HepG2 (cell line): Measurements from ENCODE around the gene DQX1. TPM values are rescaled to one million over a fixed set of nuclear protein-coding genes. Genes with fewer than 3 reads are reported as not detected.

Source experiments
- ESRRA ChIP-seq: sonication (generic); formaldehyde crosslinking; IDR thresholded peaks from 2 replicates; pipeline ENCODE4 v1.5.1; 2020; ENCODE audit warnings: mild to moderate bottlenecking, low read depth, missing genetic modification reagents
- HMGXB3 ChIP-seq: sonication (generic); formaldehyde crosslinking; IDR thresholded peaks from 2 replicates; pipeline ENCODE4 v1.4.0; 2020; ENCODE audit warnings: missing genetic modification reagents, borderline replicate concordance
- IRF2 ChIP-seq: IDR thresholded peaks from 2 replicates; pipeline ENCODE4 v1.6.1; 2018; ENCODE audit warnings: missing genetic modification reagents, missing compliant biosample characterization
- MAFF ChIP-seq: IDR thresholded peaks from 2 replicates; pipeline ENCODE4 v1.6.1; 2011; ENCODE audit warnings: low read depth, low read length, improper control_type of control experiment
- MATR3 ChIP-seq: sonication (generic); formaldehyde crosslinking; IDR thresholded peaks from 2 replicates; pipeline ENCODE4 v1.4.0; 2020; ENCODE audit warnings: missing genetic modification reagents
- MED8 ChIP-seq: sonication (generic); formaldehyde crosslinking; IDR thresholded peaks from 2 replicates; pipeline ENCODE4 v1.8.1; 2023; ENCODE audit warnings: mild to moderate bottlenecking, missing genetic modification reagents; ENCODE audit not compliant: insufficient replicate concordance
- MEF2D ChIP-seq: sonication (generic); formaldehyde crosslinking; IDR thresholded peaks from 2 replicates; pipeline ENCODE4 v1.5.1; 2020; ENCODE audit warnings: mild to moderate bottlenecking, missing genetic modification reagents
- NR1H2 ChIP-seq: sonication (generic); formaldehyde crosslinking; IDR thresholded peaks from 2 replicates; pipeline ENCODE4 v1.8.1; 2022; ENCODE audit warnings: low read depth, missing genetic modification reagents, borderline replicate concordance
- SMARCE1 ChIP-seq: fragments of 450-650 bp; IDR thresholded peaks from 2 replicates; pipeline ENCODE4 v1.6.1; 2017; ENCODE audit warnings: borderline replicate concordance
- SP2 ChIP-seq: sonication (generic); formaldehyde crosslinking; IDR thresholded peaks from 2 replicates; pipeline ENCODE4 v1.5.1; 2020; ENCODE audit warnings: mild to moderate bottlenecking, missing genetic modification reagents
- THAP7 ChIP-seq: sonication (generic); formaldehyde crosslinking; IDR thresholded peaks from 2 replicates; pipeline ENCODE4 v1.8.1; 2023; ENCODE audit warnings: mild to moderate bottlenecking, missing genetic modification reagents
- ZFP1 ChIP-seq: IDR thresholded peaks from 2 replicates; pipeline ENCODE4 v1.6.1; 2016
- ZKSCAN8 ChIP-seq: IDR thresholded peaks from 2 replicates; pipeline ENCODE4 v1.6.1; 2016; ENCODE audit warnings: borderline replicate concordance, missing genetic modification reagents, missing compliant biosample characterization
- ZNF441 ChIP-seq: sonication (generic); formaldehyde crosslinking; IDR thresholded peaks from 2 replicates; pipeline ENCODE4 v1.7.0; 2021; ENCODE audit warnings: missing genetic modification reagents, borderline replicate concordance
- ZNF660 ChIP-seq: sonication (generic); formaldehyde crosslinking; IDR thresholded peaks from 2 replicates; pipeline ENCODE4 v1.5.1; 2020; ENCODE audit warnings: mild to moderate bottlenecking, low read depth, missing genetic modification reagents, borderline replicate concordance
- ZNF772 ChIP-seq: sonication (generic); formaldehyde crosslinking; IDR thresholded peaks from 2 replicates; pipeline ENCODE4 v1.5.0; 2020; ENCODE audit warnings: mild to moderate bottlenecking, missing genetic modification reagents
- ZNF773 ChIP-seq: sonication (generic); formaldehyde crosslinking; IDR thresholded peaks from 2 replicates; pipeline ENCODE4 v1.4.0; 2020; ENCODE audit warnings: missing genetic modification reagents, borderline replicate concordance
- ZNF777 ChIP-seq: sonication (generic); formaldehyde crosslinking; IDR thresholded peaks from 2 replicates; pipeline ENCODE4 v1.4.0; 2020; ENCODE audit warnings: missing genetic modification reagents
- ZNF790 ChIP-seq: sonication (generic); formaldehyde crosslinking; IDR thresholded peaks from 2 replicates; pipeline ENCODE4 v1.8.0; 2022; ENCODE audit warnings: missing genetic modification reagents, mild to moderate bottlenecking, borderline replicate concordance
- ZSCAN21 ChIP-seq: sonication (generic); formaldehyde crosslinking; IDR thresholded peaks from 2 replicates; pipeline ENCODE4 v1.8.0; 2022; ENCODE audit warnings: mild to moderate bottlenecking, missing genetic modification reagents, moderate library complexity, borderline replicate concordance
- polyA plus RNA-seq, 8 experiments: library from polyadenylated mRNA; depleted of rRNA in 3 of 8; stranded (reverse) in 7 of 8; unstranded in 1 of 8; fragments of >200 nt; fragmentation: Illumina TruSeq in 4 of 8; extraction: Trizol in 4 of 8; gene quantifications; 2 replicates each; pipeline versions ENCODE4 v1.2.1 to v1.2.3, GENCODE V29; 2011 to 2016; ENCODE audit warnings: low read depth in 4 of 8, missing spikeins in 1 of 8, mixed read lengths in 1 of 8; ENCODE audit not compliant: insufficient read depth in 1 of 8
- total RNA-seq, 5 experiments: library from RNA; depleted of rRNA; stranded (reverse); fragments of >200 nt; fragmentation: Illumina TruSeq; extraction: Trizol; gene quantifications; 2 replicates each; pipeline ENCODE4 v1.2.3, GENCODE V29; 2016; ENCODE audit warnings: low read depth in 1 of 5
- TF ChIP-seq, protein P1 (sequence below), 2 experiments: sonication (generic) in 1 of 2; formaldehyde crosslinking in 1 of 2; IDR thresholded peaks; 2 replicates each; pipeline versions ENCODE4 v1.5.1 to v1.6.1; 2011 to 2020; ENCODE audit warnings: borderline replicate concordance in 1 of 2, low read depth in 1 of 2, low read length in 1 of 2, mild to moderate bottlenecking in 1 of 2, missing genetic modification reagents in 1 of 2, moderate library complexity in 1 of 2
- TF ChIP-seq, protein P2 (sequence below): sonication (generic); formaldehyde crosslinking; conservative IDR thresholded peaks from 2 replicates; pipeline ENCODE4 v1.4.0; 2020; ENCODE audit warnings: missing genetic modification reagents

The DQX1 gene
- total and polyA plus RNA-seq, 2 of the 13 experiments (the other 11 are each of a cell fraction or from before 2014, with no cell fraction given) = 27.6 to 89.8 TPM

DNA sequence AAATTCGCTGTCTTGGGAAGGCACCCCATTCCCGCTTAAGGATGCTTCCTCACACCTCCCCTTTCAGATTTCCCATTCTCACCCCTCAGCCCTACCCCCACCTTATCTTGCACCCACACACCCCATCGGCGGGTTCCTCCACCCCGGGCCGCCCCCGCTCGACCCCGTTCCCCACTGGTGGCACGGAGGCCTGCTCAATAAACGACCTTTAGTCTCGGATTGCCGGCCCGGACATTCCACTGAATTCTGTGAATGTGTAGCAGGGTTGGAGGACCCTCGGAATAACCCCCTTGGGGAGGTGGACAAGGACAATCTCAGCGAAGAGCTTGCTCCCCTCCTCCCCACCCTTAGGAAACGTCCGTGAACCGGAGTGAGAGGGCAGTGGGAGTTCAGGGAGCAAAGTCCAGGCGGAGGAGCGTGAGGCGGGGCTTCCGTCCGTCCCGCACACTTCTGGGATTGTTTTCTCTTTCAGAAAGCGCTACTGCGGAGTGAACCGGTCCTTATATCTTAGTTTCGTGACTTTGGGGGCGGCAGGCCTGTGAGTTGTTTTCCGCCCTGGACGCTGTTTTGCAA is 23.8 kb downstream of the DQX1 start (continued):
- no peak for TF ChIP-seq MED8 (CRISPR knock-in tag)
- no peak; the same call in 1 of the 2 replicates for TF ChIP-seq ZNF777 (CRISPR knock-in tag)
- TF ChIP-seq ZNF772 (CRISPR knock-in tag) = peak; percentile 84; the same call in 1 of the 2 replicates
- TF ChIP-seq ESRRA = peak; percentile 85; the same call in 1 of the 2 replicates
- TF ChIP-seq ZKSCAN8 (CRISPR knock-in tag) = peak; percentile 60; the same call in 1 of the 2 replicates
- TF ChIP-seq ZNF773 (CRISPR knock-in tag) = no peak
- TF ChIP-seq MEF2D (CRISPR knock-in tag) = peak; percentile 79
- 0 out of 2 replicates have a peak, but pooled peaks have one; percentile 22 for TF ChIP-seq ZSCAN21 (CRISPR knock-in tag)
- 0 out of 2 replicates have a peak, but pooled peaks have one; percentile 19 for TF ChIP-seq NR1H2
- TF ChIP-seq IRF2 = no peak; the same call in 1 of the 2 replicates
- no peak for TF ChIP-seq SMARCE1
- no peak for TF ChIP-seq MATR3 (CRISPR knock-in tag)
- TF ChIP-seq SP2 (CRISPR knock-in tag) = no peak
- no peak for TF ChIP-seq MAFF
- 0 out of 2 replicates have a peak, but pooled peaks have one; percentile 64 for TF ChIP-seq ZFP1 (CRISPR knock-in tag)
- no peak for TF ChIP-seq ZNF790 (CRISPR knock-in tag)
- no peak for TF ChIP-seq HMGXB3 (CRISPR knock-in tag)
- TF ChIP-seq, protein P1, sequence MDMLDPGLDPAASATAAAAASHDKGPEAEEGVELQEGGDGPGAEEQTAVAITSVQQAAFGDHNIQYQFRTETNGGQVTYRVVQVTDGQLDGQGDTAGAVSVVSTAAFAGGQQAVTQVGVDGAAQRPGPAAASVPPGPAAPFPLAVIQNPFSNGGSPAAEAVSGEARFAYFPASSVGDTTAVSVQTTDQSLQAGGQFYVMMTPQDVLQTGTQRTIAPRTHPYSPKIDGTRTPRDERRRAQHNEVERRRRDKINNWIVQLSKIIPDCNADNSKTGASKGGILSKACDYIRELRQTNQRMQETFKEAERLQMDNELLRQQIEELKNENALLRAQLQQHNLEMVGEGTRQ (IDR thresholded peaks at IDR 0.05; ENCODE audit: low read depth, low read length) = no peak
- TF ChIP-seq, protein P1 (CRISPR knock-in tag; IDR thresholded peaks at IDR 0.05; ENCODE audit: borderline replicate concordance) = no peak
- TF ChIP-seq, protein P2, sequence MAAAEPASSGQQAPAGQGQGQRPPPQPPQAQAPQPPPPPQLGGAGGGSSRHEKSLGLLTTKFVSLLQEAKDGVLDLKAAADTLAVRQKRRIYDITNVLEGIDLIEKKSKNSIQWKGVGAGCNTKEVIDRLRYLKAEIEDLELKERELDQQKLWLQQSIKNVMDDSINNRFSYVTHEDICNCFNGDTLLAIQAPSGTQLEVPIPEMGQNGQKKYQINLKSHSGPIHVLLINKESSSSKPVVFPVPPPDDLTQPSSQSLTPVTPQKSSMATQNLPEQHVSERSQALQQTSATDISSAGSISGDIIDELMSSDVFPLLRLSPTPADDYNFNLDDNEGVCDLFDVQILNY = no peak
- no peak for TF ChIP-seq ZNF660
- TF ChIP-seq ZNF441 = peak; percentile 5; the same call in 1 of the 2 replicates
- no peak for TF ChIP-seq THAP7
